Right ventricle myocardium superior (tissue), 1 donor: ENCODE results near the gene GBA2. TPM values are rescaled to one million over a fixed set of nuclear protein-coding genes. Genes with fewer than 3 reads are reported as not detected.

Source experiments
- ATAC-seq: fragments of 200-7000 bp; cut with Tn5 transposase; one replicate; pipeline ENCODE4 v1.9.1; 2020; ENCODE audit warnings: mild to moderate bottlenecking; ENCODE audit not compliant: poor library complexity
- DNase-seq: peaks from one replicate; pipeline ENCODE4 v3.0.0-alpha.2; 2020
- intact Hi-C: fragments of 100-400 bp; cut with DNase I; formaldehyde crosslinking; loops from one replicate; pipeline ENCODE4 v1.11.2; 2022
- total RNA-seq: library from RNA; stranded (reverse); fragmentation: NEBNext Ultra II Directional; extraction: Animal tissue kit (Norgen Biotek cat#: 25700); gene quantifications from one replicate; pipeline ENCODE4 v1.2.1, GENCODE V29; 2021
- donor health status: DM: no; HTN: yes; CAD: no; lungs with severe emphysema.

GBA2 gene
- total RNA-seq, 1 donor from 2014 or later, result 74.6 TPM

- intact Hi-C loops, result no loop called here
- no peak for ATAC-seq
- no peak for DNase-seq
Observed at GRCh38 chr9:35746583-35746982, 2.4 kb downstream of the GBA2 start.

GRCh38 chr9:35745569-35745968 lies 3.5 kb downstream of the GBA2 start:
- DNase-seq (no peak), ATAC-seq (no peak)
- intact Hi-C loops, result no loop called here

- ATAC-seq (no peak), DNase-seq (no peak)
- intact Hi-C loops, result no loop called here
Observed at GRCh38 chr9:35743880-35744518, 5.0 kb downstream of the GBA2 start.

GRCh38 chr9:35743452-35743851 lies 5.6 kb downstream of the GBA2 start:
- ATAC-seq (no peak), DNase-seq (no peak)
- intact Hi-C loops, result no loop called here

- ATAC-seq (no peak), DNase-seq (no peak)
- intact Hi-C loops, result no loop called here
Observed at GRCh38 chr9:35741740-35742139, 7.3 kb downstream of the GBA2 start.

GRCh38 chr9:35740243-35740642 lies 8.8 kb downstream of the GBA2 start:
- DNase-seq, result no peak
- no peak for ATAC-seq
- intact Hi-C loops, result no loop called here

GRCh38 chr9:35738924-35739323 lies 10.1 kb downstream of the GBA2 start:
- ATAC-seq (no peak), DNase-seq (no peak)
- intact Hi-C loops, result no loop called here

- intact Hi-C loops, result no loop called here
- no peak for ATAC-seq
- DNase-seq, result no peak
Observed at GRCh38 chr9:35738186-35738585, 10.8 kb downstream of the GBA2 start.

GRCh38 chr9:35737143-35737542 lies 11.9 kb downstream of the GBA2 start:
- intact Hi-C loops, result no loop called here
- DNase-seq (no peak), ATAC-seq (no peak)

GRCh38 chr9:35736201-35736633 lies 12.8 kb downstream of the GBA2 start:
- DNase-seq (no peak), ATAC-seq (peak; percentile 12)
- intact Hi-C loops, result no loop called here

- intact Hi-C loops, result no loop called here
- ATAC-seq, result no peak
- DNase-seq, result no peak
Observed at GRCh38 chr9:35734096-35734495, 14.9 kb downstream of the GBA2 start.

GRCh38 chr9:35732800-35733541 lies 16.1 kb downstream of the GBA2 start:
- ATAC-seq, result no peak
- DNase-seq, result no peak
- intact Hi-C loops, result no loop called here

GRCh38 chr9:35732185-35732799 lies 16.7 kb downstream of the GBA2 start, which contains the start of the genes CREB3 and TLN1:
Gene CREB3, plus strand, starts transcription at chr9:35732666. Its CDS starts 107 bp downstream, at chr9:35732773.
Gene TLN1, minus strand, starts transcription at chr9:35732195. Its CDS starts 6,501 bp downstream, at chr9:35725694.
- intact Hi-C loops, result no loop called here
- peak; percentile 89 for ATAC-seq
- DNase-seq, result peak; percentile 99

GRCh38 chr9:35731415-35732184 lies 17.4 kb downstream of the GBA2 start:
- intact Hi-C loops, result no loop called here

GRCh38 chr9:35730486-35730854 lies 18.6 kb downstream of the GBA2 start:
- intact Hi-C loops, result no loop called here
- DNase-seq (no peak), ATAC-seq (no peak)

More at GRCh38 chr9:35731415-35732184, 17.4 kb downstream of the GBA2 start:
- ATAC-seq (no peak), DNase-seq (no peak)

- DNase-seq (peak; percentile 80), ATAC-seq (no peak)
- intact Hi-C loops, result loop anchor here (5.0 kb wide), 2 partner anchors 38 to 68 kb away; no protein-coding TSS in a partner anchor
Observed at GRCh38 chr9:35729700-35730485, 19.1 kb downstream of the GBA2 start.

- ATAC-seq, result no peak
- no peak for DNase-seq
- intact Hi-C loops, result loop anchor here (5.0 kb wide), 2 partner anchors 37 to 67 kb away; no protein-coding TSS in a partner anchor
Observed at GRCh38 chr9:35729101-35729500, 19.9 kb downstream of the GBA2 start.
